ENCODE results near the gene CHL1. TPM values are rescaled to one million over a fixed set of nuclear protein-coding genes. Genes with fewer than 3 reads are reported as not detected.

The CHL1 gene
- polyA plus RNA-seq, 2 of the 4 experiments (the other 2 are of a cell fraction), result 0.05 TPM; not detected in 1

DNA sequence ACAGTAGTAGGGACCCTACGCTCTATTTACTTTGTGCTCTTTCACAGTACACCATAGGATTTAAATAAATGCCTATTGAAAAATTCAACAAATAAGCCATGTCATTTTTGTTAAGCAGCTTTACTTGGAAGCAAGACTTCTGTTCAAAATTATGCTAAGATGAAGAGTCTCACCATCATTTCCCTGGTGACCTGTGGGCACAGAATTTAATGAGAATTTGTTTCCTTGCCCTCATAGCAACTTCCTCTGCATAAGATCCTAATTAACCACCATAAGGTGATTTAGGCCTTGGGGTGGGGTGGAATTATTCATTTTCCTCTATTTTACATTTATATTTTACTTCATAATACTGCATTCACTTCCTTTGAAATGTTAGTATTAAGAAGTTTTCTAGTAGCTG lies 70.5 kb downstream of the CHL1 start:
- TF ChIP-seq ZNF302 (CRISPR knock-in tag; IDR thresholded peaks at IDR 0.05), result no peak
- TF ChIP-seq SMC3 (IDR thresholded peaks at IDR 0.05), result no peak
- no peak for TF ChIP-seq HOXA7 (CRISPR knock-in tag; IDR thresholded peaks at IDR 0.05)
- no peak for TF ChIP-seq HDAC2 (IDR thresholded peaks at IDR 0.05)
- no peak for TF ChIP-seq RCOR1 (IDR thresholded peaks at IDR 0.05; ENCODE audit: low read depth, low read length)
- no peak for TF ChIP-seq CHD2 (IDR thresholded peaks at IDR 0.05; ENCODE audit: low read length, partially characterized antibody)
- no peak for TF ChIP-seq FOXS1 (CRISPR knock-in tag; IDR thresholded peaks at IDR 0.05)
- TF ChIP-seq SREBF2 (IDR thresholded peaks at IDR 0.05), result no peak
- no peak for TF ChIP-seq NR3C1 (IDR thresholded peaks at IDR 0.05)
- no peak for TF ChIP-seq POLR2AphosphoS2 (conservative IDR thresholded peaks at IDR 0.05; ENCODE audit: low read length)
- no peak for TF ChIP-seq EHMT2 (IDR thresholded peaks at IDR 0.05; ENCODE audit: low read depth)
- TF ChIP-seq MYC (IDR thresholded peaks at IDR 0.05; ENCODE audit: borderline replicate concordance, low read length), result no peak
- no peak for TF ChIP-seq ZC3H11A (IDR thresholded peaks at IDR 0.05)
- no peak for TF ChIP-seq ZSCAN20 (CRISPR knock-in tag; IDR thresholded peaks at IDR 0.05)
- no peak for TF ChIP-seq TFCP2L1 (CRISPR knock-in tag; IDR thresholded peaks at IDR 0.05)
- TF ChIP-seq KDM1A (IDR thresholded peaks at IDR 0.05; ENCODE audit: low read depth), result no peak
- TF ChIP-seq GATA3 (IDR thresholded peaks at IDR 0.05; ENCODE audit: borderline replicate concordance), result no peak
- no peak for TF ChIP-seq KDM5A (IDR thresholded peaks at IDR 0.05)
- TF ChIP-seq HOXB13 (CRISPR knock-in tag; IDR thresholded peaks at IDR 0.05; ENCODE audit: low read depth), result no peak
- POLR2A ChIA-PET, result no interaction called here
- Histone ChIP-seq H3K4me1 (peaks cover 20% of the 10 kb centered on the region), H3K9me3 (0 out of 3 replicates have a peak, but pooled peaks cover 3% of the 10 kb centered on the region), H3K4me2 (no peak overlapping the region), H3K4me3 (no peak overlapping the region), H3K27ac (no peak overlapping the region)
- no peak for DNase-seq (ENCODE audit: low read depth in 1 of 2, low spot score in 1 of 2)
- ATAC-seq, result no peak
- CTCF ChIA-PET, result interaction anchor here (1.3 kb wide), 1 partner anchor 9 kb away, joined by 3 read pairs; no protein-coding TSS in a partner anchor
- WGBS (ENCODE audit: missing lambda C conversion rate), result 66% methylated on average over 1 of the region's 1 CpG
- FAIRE-seq, result no peak

GRCh38 chr3:270688-271087 lies 74.1 kb downstream of the CHL1 start:
- H3K4me1 ChIP-seq, result peaks cover 4% of the 10 kb centered on the region; the same call in 2 of the 3 replicates
- ChIA-PET CTCF (interaction anchor here (1.0 kb wide), 1 partner anchor 33 kb away, joined by 3 read pairs; no protein-coding TSS in a partner anchor), POLR2A (no interaction called here)
- TF ChIP-seq RCOR1 (IDR thresholded peaks at IDR 0.05; ENCODE audit: low read depth, low read length), result no peak
- ATAC-seq (no peak), FAIRE-seq (no peak), DNase-seq (ENCODE audit: low read depth in 1 of 2, low spot score in 1 of 2) (no peak)
- no peak overlapping the region for H3K4me3 ChIP-seq
- H3K27ac ChIP-seq, result no peak overlapping the region
- WGBS (ENCODE audit: missing lambda C conversion rate), result 18% methylated on average over 2 of the region's 2 CpGs
- no peak overlapping the region for H3K4me2 ChIP-seq
- H3K9me3 ChIP-seq, result no peaks in the 10 kb centered on the region

GRCh38 chr3:274927-275326 lies 78.4 kb downstream of the CHL1 start:
- no peak for TF ChIP-seq ELK1 (IDR thresholded peaks at IDR 0.05; ENCODE audit: low read depth, low read length)
- TF ChIP-seq NPAS2 (CRISPR knock-in tag; IDR thresholded peaks at IDR 0.05; ENCODE audit: borderline replicate concordance), result no peak
- H3K4me3 ChIP-seq, result no peak overlapping the region
- WGBS (ENCODE audit: missing lambda C conversion rate), result 0% methylated on average over 2 of the region's 2 CpGs
- ChIA-PET CTCF (interaction anchor here (1.6 kb wide), 1 partner anchor 79 kb away, joined by 3 read pairs; no protein-coding TSS in a partner anchor), POLR2A (no interaction called here)
- no peak overlapping the region for H3K27ac ChIP-seq
- ATAC-seq (no peak), DNase-seq (ENCODE audit: low read depth in 1 of 2, low spot score in 1 of 2) (no peak), FAIRE-seq (no peak)
- H3K4me2 ChIP-seq, result no peak overlapping the region
- H3K9me3 ChIP-seq, result no peaks in the 10 kb centered on the region
- no peaks in the 10 kb centered on the region for H3K4me1 ChIP-seq

- Histone ChIP-seq H3K4me1 (no peaks in the 10 kb centered on the region), H3K4me3 (no peak overlapping the region), H3K27ac (no peak overlapping the region), H3K9me3 (no peaks in the 10 kb centered on the region), H3K4me2 (no peak overlapping the region)
- FAIRE-seq, result no peak
- ATAC-seq, result no peak
- ChIA-PET CTCF (no interaction called here), POLR2A (no interaction called here)
- TF ChIP-seq CEBPB (IDR thresholded peaks at IDR 0.05), result no peak
- no peak for TF ChIP-seq POLR2A (IDR thresholded peaks at IDR 0.05; ENCODE audit: low read length)
- TF ChIP-seq BHLHE40 (IDR thresholded peaks at IDR 0.05; ENCODE audit: low read depth, low read length), result no peak
- no peak for TF ChIP-seq RFX5 (IDR thresholded peaks at IDR 0.05)
- no peak for TF ChIP-seq FOXS1 (CRISPR knock-in tag; IDR thresholded peaks at IDR 0.05)
- TF ChIP-seq ATOH8 (CRISPR knock-in tag; IDR thresholded peaks at IDR 0.05; ENCODE audit: low read depth), result no peak
- TF ChIP-seq HDAC2 (IDR thresholded peaks at IDR 0.05), result no peak
- TF ChIP-seq, protein P1, sequence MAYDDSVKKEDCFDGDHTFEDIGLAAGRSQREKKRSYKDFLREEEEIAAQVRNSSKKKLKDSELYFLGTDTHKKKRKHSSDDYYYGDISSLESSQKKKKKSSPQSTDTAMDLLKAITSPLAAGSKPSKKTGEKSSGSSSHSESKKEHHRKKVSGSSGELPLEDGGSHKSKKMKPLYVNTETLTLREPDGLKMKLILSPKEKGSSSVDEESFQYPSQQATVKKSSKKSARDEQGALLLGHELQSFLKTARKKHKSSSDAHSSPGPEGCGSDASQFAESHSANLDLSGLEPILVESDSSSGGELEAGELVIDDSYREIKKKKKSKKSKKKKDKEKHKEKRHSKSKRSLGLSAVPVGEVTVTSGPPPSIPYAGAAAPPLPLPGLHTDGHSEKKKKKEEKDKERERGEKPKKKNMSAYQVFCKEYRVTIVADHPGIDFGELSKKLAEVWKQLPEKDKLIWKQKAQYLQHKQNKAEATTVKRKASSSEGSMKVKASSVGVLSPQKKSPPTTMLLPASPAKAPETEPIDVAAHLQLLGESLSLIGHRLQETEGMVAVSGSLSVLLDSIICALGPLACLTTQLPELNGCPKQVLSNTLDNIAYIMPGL (CRISPR knock-in tag; IDR thresholded peaks at IDR 0.05; ENCODE audit: borderline replicate concordance), result no peak
- TF ChIP-seq FOSL2 (IDR thresholded peaks at IDR 0.05), result no peak
- TF ChIP-seq FOSL2 (CRISPR knock-in tag; IDR thresholded peaks at IDR 0.05), result no peak
- TF ChIP-seq ZFP36 (IDR thresholded peaks at IDR 0.05; ENCODE audit: borderline replicate concordance, partially characterized antibody), result no peak
- no peak for TF ChIP-seq JUNB (IDR thresholded peaks at IDR 0.05)
- 94% methylated on average over 1 of the region's 1 CpG for WGBS (ENCODE audit: missing lambda C conversion rate)
- DNase-seq (ENCODE audit: low read depth in 1 of 2, low spot score in 1 of 2), result no peak
These were observed 81.3 kb downstream of the CHL1 start for GRCh38 chr3:277873-278272.

Measured in A549 (cell line).